ENCODE results near the gene IGSF21.

IGSF21 gene

DNA sequence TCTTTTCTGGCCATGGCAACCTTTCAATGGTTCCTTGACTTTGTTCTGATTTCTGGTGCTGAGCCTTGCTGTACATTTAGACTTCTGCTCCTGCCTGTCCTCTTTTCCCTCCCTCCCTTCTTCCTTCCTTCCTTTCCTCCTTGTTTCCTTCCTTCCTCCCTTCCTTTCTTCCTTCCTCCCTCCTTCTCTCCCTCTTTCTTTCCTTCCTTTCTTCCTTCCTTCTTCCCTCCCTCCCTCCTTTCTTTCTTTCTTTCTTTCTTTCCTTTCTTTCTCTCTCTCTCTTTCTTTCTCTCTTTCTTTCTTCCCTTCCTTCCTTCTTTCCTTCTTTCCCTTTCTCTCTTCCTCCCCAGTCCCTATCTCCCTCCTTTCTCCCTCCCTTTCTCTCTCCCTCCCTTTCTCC, 10.4 kb upstream of the IGSF21 start:
- DNase-seq (ENCODE audit: low spot score), result no peak

DNA sequence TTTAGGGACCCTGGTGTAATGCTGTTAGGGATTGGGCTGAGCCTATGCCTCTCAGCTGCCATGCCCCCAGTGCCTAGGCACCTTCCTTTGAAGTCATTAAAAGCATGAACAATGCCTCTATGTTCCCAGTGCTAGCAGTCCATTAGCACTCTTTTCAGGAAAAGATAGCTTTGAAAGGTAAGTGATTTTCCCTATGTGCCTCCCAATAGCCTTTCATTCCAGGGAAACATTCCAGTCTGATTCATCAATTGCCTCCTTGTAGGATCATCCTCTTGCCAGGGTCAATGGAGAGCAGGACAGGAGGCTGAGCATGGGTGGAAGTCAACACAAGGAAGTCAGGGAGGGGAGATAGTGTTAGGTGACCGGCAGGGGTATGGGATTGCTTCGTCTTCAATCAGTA, 8.6 kb upstream of the IGSF21 start:
- no peak for DNase-seq (ENCODE audit: low spot score)

DNA sequence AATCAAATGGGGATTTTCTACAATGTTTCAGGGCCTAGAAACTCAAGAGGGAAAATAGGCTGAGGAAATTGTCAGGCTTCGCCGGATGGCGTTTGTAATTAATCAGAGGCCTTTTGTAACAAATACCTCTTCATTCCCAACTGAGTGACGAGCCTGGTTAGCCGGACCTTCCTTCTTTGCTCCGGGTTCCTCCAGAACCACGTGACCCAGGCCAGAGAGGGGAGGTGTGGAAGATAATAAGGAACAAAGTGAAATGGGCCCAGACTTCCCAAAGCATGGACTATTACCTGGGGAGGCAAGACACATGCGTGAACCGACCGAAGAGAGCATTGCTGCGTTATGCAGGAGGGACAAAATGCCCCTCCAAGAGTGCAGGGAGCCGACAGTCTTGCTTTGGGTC, 7.5 kb upstream of the IGSF21 start:
- DNase-seq (ENCODE audit: low spot score), result no peak

DNA sequence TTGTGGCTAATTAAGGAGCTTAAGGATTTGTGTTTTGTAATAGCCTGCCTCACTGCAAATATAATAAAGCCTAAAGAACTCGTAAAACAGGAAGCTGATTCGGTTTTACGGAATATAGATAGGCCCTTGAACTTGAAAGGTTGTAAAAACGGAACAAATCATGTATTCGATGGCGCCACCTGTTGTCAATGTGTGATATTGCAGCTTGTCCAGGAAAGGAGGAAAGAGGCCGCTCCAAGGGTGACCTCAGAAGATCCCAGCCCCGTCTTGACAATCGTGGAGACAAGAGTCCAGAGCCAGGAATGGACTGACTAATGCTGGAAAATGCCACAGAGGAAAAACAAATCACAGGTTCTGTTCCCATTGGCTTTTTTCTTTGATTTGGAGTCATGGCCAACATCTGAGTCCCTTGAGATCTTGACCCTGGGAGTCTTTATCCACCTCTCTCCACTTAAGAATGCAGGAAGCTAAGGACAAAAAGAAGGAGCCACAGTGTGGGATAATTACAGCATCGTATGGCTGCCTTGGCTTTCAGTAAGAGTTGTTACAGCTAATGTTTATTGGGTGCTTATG, 7.0 kb upstream of the IGSF21 start:
- peak; percentile 53 for DNase-seq (ENCODE audit: low spot score)

DNA sequence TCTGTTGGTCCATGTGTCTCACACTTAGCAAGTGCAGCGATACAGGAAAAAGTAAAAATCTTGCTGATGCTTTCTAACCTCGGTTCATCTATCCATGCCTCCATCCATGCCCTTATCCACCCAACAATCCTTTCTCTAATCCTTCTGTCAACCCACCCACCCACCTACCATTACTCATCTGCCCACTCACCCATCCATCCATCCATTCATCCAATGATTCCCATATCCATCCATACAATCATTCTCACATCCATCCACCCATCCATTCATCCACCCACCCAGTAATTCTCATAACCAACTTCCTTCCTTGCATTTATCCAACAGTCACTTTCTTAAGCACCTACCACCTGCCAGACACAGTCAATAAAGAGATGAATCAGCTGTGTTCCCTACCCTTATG, 6.1 kb upstream of the IGSF21 start:
- no peak for DNase-seq (ENCODE audit: low spot score)

DNA sequence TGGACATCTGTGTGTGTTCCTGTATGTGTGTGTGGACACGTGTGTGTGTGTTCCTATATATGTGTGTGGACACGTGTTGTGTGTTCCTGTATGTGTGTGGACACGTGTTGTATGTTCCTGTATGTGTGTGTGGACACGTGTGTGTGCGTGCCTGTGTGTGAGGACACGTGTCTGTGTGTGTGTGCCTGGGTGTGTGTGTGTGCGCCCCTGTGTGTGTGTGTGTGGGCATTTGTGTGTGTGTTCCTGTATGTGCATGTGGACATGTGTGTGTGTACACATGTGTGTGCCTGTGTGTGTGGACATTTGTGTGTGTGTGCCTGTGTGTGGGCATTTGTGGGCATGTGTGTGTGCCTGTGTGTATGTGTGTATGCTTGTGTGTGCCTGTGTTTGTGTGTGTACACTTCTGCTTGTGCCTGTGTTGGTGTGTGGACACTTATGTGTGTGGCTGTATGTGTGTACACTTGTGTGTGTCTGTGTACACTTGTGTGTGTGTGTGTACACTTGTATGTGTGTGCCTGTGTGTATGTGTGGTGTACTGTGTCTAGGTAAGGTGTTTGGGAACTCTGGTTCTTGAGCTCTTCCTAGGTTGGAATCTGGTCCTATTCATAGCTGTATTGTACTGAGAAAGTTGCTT, 3.7 kb upstream of the IGSF21 start:
- DNase-seq (ENCODE audit: low spot score), result no peak

DNA sequence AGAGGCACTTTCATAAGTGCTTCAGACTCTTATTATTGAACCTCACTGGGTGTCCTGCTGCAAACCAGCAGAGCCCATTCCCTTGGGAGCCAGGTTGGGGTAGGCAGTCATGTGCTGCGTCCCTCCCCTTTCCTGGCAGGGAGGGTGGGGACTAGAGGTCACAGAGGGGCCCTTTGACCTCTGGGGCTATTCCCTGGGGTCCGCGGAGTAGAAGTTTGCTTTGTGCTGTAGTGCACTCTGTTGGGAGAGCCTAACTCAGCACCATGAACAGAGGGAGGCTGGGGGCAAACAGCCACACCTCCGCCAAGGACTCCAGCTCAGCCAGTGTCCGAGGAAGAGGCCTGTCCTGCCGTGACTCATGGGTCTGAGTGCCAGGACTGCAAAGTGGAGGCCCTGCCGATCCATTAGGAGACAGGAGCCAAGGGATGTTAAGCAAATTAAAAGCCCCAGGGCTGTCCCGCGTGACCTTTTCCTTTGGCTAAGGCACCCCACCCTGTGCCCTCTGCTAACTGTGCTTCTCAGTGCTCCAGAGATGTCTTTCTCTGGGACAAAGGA, 3.0 kb upstream of the IGSF21 start:
- DNase-seq (ENCODE audit: low spot score), result no peak

DNA sequence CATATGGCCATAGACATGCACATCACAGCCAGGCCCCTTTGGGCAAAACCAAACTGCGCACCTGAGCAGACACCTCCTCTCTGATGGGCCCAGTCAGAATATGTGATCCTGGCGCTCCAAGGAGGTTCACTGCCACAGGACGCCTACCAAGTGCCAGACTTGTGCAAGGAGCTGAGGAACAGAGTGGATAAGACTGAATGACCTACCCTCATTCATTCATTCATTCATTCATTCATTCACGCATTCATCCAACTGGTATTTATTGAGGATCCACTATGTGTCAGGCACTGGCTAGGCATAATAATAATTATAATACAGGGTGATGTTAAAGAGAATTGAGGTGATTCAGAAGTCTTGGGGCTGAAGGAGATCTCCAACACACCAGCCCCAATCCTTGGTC, 2.4 kb upstream of the IGSF21 start:
- DNase-seq (ENCODE audit: low spot score), result no peak

DNA sequence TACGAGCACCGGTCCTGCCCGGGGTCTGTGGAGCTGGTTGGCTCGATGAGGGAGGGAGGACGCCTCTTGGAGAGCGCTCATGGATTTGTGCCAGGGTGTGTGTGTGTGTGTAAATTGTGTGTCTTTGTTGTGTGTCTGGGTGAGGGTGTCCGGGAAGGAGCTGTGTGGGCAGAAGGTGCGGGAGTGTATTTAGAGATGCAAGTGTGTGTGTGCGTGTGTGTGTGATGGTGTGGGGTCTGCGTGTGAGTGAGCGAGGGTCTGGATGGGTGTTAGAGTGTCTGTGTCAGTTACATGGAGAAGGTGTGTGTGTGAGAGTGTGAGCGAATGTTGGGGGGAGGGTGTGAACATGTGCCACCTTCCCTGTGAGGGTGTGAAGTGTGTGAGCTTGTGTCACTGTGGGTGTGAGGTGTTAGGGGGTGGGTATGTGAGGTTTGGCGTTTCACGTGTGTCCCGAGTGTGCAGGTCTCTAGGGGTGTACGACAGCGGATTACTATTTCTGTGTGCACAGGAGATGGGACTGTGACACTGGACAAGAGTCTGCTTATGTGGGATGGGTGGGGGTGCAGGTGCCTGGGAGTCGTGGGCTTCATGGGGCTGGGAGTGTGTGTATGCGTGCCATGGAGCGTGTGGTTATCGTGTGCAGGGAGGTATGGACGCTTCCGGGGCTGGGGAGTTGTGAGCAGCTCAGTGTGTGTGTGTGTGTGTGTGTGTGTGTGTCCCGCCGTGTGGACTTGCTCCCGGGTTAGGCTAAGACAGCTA, 880 bp downstream of the IGSF21 start:
- DNase-seq (ENCODE audit: low spot score), result no peak

DNA sequence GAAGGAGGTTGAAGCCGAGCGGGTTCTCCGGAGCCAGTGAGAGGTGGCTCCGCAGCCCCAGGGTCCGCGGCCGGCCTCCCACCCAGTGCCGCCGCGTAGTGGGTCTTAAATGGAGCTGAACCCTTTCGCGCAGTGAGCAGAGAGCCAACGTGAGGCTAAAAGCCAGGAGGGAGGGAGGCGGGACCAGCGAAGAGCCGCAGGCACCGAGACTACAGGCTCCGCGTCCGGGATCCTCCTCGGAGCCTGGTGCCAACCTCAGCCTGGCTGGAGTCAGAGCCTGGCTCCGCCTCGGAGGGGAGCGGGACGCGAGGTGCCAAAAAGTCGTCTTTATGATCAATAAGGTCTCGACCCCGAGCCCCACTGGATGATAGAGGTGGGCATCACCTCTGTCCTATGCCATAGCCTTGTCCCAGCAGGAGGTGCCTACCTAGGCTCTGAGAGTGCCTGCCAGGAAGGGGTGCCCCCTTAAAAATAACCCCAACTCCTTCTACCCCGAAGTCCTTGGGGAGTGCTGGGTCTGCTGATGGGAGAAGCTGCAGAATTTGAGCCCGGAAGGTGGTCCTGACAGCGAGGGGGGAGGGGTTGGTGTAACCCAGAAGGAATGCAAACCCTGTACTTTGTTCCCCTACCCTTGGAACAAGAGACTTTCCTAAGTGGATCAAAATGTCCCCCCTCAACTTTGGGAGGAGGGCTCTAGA, 1.6 kb downstream of the IGSF21 start:
- no peak for DNase-seq (ENCODE audit: low spot score)

DNA sequence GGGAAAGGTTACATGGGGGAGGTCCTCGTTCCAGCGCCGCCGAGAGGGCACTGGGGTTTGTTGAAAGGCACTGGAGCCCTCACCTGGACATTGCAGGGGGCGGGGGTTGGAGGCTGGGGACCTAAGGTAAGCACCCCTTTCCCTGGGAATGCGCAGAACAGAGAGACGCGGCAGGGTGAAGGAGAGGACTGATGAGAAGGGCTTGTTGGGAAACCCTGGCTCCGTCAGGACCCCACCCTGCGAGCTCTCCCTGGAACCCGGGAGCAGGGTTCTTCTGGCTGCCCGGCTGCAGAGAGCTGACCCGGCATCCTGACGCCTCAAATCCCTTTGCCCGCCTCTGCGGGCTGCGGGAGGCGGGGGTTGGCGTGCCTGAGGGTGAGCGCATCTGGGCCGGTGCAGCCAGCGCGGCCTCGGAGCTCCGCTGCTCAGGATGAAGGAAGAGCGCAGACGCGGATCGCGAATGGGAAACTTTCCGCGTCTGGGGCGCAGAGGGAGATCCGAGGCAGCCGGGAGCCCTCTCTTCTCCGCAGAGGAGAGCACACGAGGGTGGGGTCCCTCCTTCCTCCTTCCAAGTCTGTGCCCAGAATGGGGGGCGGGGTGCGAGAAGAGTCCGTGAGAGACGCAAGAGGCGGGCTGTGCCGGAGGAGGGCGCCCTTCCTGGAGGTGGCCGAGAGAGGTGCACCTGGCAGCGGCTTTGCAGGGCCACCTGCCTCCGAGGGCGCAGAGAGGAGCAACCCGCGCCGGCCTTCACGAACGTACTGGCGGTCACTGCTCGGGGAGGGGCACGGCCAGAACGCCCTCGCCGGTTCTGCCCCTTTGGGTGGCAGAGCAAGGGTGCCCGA, 2.4 kb downstream of the IGSF21 start:
- DNase-seq (ENCODE audit: low spot score), result no peak

DNA sequence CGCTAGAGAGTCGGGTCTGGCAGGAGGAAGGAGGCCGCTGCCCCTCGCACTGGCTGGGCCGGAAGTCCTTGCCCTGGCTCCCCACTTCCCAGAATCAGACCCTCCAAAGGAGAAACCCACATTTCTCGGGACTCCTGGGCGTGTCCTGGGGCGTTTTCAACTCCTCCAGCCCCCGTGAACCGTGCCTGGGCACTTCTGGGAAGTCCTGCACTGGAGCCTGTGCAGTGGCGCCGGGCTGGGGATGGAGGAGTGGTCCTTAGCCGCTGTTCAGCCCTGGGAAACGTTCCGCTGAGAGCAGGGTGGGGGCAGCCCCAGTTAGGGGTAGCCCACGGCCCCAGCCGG, 3.0 kb downstream of the IGSF21 start:
- no peak for DNase-seq (ENCODE audit: low spot score)

DNA sequence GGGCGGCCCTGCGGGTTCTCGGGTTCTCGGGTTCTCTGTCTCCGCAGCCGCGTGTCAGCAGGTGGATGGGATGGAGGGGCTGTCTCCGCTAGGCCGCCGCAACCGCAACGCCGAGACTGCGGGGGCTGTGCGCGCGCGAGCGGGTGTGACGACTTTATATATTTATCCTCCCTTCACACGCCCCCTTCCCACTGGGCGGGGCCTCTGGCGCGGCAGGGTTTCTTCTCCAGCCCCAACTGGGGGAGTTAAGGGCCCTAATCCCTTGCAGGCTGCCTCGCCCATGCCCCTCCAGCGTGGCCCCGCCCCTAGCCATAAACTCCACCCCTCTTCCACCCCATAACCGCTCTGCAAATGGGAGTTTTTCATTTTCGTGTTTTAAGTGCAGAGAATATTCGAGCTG, 3.4 kb downstream of the IGSF21 start:
- DNase-seq (ENCODE audit: low spot score), result no peak

DNA sequence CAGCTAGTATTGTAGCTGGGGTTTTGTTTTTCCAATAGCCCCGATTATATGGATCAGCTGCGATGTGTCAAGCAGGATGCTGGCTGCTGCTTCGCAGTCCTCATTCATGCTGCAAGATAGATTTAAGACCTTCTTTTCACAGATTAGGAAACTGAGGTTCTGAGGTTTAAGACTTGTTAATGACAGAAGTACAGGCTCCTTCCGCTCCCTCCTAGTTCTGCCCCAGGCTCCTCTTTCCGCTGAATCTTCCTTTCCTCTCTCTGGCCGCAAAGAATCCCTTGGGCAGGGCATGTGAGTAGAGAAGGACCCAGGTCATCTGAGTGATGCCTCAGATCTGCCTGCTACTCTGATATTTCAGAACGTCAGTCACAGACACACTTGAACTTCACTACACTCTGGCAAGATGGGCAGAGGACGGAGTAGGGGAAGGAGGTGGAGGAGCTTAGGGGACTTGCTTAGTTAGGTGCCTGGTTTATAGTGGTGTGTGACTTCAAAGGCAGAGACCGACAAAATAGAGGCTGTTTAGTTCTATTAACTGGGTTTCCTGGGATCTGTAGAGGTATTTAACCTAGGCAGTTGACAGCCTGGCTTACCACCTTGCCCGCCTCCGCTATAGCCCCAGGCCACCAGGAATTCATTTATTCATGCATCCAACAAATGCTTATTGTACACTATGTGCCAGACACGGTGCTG, 4.2 kb downstream of the IGSF21 start:
- no peak for DNase-seq (ENCODE audit: low spot score)

DNA sequence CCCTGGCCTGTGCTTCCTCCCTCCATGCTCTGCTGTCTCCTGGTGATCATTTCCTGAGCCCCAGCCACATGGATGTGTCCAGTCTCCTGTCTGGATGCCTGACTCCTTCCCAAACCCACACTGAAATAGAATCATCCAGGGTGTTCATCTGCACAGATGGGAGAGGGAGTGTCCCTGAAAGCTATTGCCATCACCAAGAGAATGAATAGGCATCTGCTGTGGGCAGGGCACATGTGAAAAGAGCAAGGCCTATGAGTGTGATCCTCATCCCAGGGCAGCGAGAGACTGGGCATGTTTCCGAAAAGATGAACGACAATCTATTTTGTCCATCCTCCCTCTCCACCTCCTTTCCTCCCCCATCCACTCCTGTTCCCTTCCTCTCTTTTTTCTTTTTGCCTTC, 5.0 kb downstream of the IGSF21 start:
- no peak for DNase-seq (ENCODE audit: low spot score)

DNA sequence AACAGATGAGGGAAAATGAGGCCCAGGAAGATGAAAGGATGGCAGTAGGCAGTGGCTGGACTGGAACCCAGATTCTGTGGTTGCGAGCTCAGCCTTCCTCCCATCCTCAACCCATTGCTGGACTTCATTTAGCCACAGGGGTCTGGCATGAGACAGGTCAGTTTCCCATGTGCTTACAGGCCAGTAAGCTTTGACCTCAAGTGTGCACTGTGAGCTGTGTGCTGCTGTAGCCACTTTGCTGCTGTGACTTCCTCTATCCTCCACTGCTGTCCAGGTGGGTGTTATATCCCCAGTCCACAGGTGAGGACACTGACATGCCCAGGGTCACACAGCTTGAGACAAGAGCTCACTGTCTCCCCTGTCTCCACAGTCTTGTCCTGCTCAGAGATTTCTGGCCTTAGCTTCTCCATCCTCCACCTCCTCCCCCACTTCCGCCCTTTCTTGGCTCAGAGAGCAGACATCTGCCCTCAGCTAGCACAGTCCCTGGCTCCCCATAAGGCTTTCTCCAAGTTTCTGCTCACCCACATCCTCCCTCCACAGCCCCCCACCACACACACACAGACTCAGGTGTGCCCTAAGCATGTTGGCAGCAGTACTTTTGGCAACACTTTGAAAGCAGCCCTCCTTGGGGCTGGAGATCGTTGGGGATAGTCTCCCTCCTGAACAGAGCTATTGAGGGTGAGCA, 7.3 kb downstream of the IGSF21 start:
- DNase-seq (ENCODE audit: low spot score), result no peak

DNA sequence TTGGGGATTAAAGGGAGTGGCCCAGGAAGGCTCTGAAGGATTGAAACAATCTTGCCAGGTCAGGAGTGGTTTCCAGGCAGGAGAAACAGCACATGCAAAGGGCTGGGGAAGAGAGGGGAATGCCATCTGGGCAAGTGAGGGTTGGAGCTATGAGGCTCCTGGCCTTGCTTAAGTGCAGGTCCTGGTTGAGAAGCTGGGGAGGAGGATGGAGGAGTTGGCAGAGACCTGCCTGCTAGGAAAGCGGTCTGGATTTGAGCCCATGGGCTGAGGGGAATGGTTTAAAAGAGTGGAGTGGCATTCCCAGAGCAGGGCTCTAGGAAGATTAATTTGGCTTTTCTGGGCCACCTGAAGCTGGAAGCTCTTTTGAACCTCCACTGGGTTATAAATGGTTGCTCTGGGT, 9.2 kb downstream of the IGSF21 start:
- no peak for DNase-seq (ENCODE audit: low spot score)

DNA sequence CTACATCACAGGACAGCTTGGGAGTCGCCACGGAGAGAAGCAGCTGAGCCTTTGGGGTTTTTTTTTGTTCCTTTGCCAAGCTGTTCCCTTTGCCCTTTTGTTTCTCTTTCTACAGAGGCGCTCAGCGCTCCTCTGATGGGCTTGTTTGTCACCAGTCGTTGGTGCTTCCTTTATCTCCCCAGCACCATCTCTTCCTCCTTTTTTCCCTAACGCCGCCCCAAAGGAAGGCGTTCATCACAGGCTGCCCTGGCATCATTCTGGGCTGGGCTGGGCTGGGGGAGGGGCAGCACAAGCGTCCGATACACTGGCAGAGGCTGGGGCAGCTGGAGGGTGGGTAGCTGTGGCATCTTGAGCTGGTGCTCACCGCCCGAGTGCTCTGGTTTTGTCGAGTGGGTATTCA, 10.5 kb downstream of the IGSF21 start:
- DNase-seq (ENCODE audit: low spot score), result no peak

DNA sequence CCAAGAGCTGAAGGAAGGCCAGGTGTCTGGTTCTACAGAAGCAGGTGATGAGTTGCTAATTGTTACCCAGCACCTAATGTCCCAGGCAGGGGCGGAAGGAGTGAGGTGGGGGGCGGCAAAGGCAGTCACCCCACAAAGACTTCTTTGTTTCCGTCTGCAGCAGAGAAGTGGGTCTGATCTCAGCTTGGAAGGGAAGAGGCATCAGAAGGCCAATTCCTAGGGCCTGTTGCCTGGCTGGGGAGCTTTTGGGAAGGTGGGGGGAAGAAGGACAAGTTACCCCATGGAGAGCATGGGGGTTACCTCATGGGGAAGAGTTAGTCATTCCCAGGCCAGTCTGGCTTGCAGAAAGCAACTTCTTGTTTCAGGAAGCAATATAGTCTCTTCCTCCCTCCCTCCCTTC, 10.9 kb downstream of the IGSF21 start:
- DNase-seq (ENCODE audit: low spot score), result no peak

DNA sequence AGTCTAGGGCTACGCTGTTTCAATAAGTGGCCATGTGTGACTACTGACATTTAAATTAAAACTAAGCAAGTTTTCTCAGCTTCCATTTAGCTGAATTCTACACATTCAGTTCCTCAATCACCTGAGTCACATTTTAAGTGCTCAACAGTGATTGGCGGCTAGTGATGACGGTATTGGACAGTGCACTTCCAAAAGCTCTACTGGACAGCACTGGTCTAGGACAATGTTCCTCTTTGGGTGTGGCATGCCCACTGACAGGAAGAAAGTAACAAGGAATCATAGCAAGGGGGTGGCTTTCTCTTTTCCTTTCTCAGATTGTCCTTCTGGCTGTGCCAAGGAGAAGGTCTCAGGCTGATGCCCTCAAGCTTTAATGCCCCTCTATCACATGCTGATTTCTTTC, 11.7 kb downstream of the IGSF21 start:
- DNase-seq (ENCODE audit: low spot score), result no peak

Data from hematopoietic multipotent progenitor cell treated with erythropoietin and hydrocortisone succinate and interleukin-3 and kit ligand, for 17 days (in vitro differentiated cells).